Stimulated activated CD8-positive, alpha-beta memory T cell treated with anti-CD3 and anti-CD28 coated beads, Interleukin-7, amount 100 ng/mL, for 1 hour (primary cell): ENCODE results near the gene STUM.

Experiments
- DNase-seq, 2 donors: peaks; one replicate each; pipeline ENCODE4 v3.0.0-alpha.2; 2020; ENCODE audit warnings: low read depth in 2 of 2

Gene STUM

DNA sequence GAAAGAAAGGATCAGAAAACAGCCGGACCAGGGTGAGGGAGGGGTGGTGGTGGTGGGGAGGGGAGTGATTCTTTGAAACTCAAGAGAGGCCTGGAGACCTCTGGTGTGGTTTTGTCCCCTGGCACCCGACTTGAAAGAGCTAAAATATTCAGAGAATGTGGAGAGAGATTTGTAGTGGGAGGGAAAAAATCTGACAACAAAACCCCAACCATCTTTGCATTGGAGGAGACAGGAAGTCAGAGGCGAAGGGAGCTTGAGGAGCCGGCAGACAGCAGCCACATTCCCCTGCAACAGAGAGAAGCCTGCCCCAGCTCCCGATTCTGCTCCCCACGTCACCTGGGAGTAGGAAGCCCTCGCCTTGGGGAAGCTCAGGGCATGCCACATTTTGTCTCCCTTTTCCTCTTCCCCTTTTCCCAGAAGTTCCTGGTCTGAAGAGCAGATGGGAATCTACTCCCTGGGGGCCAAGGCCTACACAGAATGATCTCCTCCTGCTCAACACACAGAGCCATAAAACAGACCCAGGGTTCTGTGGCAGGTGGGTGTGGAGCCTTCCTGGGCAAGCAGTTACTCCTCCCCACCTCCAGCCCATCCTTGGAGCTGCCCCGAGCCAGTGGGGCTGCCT lies 105.6 kb downstream of the STUM start:
- no peak for DNase-seq

- DNase-seq, result no peak
Observed at GRCh38 chr1:226654668-226655055, 106.1 kb downstream of the STUM start.

GRCh38 chr1:226655251-226656163 lies 106.9 kb downstream of the STUM start:
- no peak for DNase-seq

DNA sequence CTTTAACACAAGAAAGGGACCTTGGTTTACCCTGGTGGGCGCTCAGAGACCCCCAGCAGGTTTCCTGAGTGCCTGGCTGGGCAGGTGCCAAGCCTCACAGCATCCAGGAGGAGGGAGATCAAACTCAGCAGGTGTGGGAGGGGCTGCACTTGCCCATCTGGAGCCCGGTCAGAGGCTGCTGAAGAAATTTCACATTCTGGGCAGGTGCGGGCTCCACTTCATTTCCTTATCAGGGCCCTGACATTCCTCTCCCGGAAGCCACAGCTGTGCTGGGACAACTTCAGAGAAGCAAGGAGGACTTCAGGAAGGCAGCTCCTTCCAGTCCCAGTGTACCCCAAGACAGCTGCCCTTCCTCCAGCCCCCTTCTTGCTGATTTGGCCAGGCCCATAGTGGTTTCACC lies 107.6 kb downstream of the STUM start:
- DNase-seq, result no peak

- DNase-seq, result no peak
Observed at GRCh38 chr1:226656601-226657277, 108.2 kb downstream of the STUM start.

DNA sequence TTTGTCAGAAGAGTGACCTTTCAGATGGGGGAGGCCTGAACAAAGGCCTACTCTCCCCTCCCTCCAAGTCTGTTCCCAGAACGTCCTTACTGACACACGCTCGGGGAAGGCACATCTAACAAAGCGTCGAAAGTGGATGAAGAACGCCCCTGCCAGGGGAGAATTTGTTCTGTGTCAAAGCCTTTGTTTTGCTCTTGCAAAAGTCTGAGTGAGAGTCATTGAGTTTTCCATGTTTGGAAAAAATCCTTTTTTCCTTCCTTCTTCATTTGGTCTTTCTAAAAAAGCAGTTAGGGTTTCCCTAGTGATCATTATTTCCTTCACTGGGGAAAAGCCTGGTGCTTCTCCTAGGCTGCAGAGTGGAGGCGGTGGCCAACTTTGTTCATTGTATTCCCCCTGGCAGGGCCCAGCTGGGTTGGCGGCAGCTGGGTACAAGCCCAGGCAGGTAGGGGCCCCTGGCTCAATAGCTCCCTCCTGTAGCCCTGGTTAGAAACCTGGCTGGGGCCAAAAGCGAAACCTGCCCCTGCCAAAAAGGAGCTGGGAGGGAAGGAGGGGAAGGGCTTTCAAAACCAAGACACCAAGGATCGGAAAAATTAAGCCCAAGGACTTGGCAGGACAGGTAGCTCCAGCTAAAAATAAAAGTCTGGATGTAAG lies 109.5 kb downstream of the STUM start:
- no peak for DNase-seq

DNA sequence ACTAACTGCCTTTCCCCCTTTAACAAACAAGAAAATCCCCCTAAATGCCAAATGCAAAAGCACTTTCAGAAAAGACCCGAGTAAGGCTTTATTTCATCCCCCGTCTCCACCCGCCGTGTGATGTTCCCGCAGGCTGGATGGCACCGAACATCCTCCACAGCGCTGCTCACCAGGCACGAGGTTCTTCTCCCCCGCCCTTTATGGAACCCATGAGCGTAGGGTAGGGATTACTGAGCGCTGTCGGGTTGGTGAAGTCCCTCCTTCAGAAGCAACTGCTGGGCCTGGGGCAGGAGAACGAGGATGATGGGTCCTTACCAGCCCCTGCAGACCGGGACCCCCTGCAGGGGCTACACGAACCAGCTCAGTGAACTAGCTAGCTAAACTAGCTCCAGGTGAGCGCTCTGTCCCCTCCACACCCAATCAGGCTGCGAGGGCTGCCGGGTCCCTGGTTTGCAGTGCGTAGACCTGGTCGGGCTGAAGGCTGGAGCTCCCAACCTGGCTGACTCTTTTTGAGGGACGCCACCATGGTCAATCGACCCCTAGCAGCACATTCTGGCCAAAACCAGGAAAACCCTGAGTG lies 110.1 kb downstream of the STUM start:
- DNase-seq, result no peak
